GM23338 (cell line): Measurements from ENCODE around the gene MED13L. TPM values are rescaled to one million over a fixed set of nuclear protein-coding genes. Genes with fewer than 3 reads are reported as not detected.

Source experiments
- ATAC-seq: fragments of 200-7000 bp; cut with Tn5 transposase; 3 replicates; pipeline ENCODE4 v1.9.1; 2020
- DNase-seq: peaks from one replicate; pipeline ENCODE4 v3.0.0-alpha.2; 2015; ENCODE audit warnings: low spot score
- H2AFZ ChIP-seq: fragments of 200-600 bp; sonication (generic); 2 replicates; pipeline ENCODE4 v1.8.0; 2016; ENCODE audit warnings: antibody characterized with exemption, mild to moderate bottlenecking, moderate library complexity
- H3F3A ChIP-seq: fragments of 200-600 bp; sonication (generic); replicated peaks from 2 replicates; pipeline ENCODE4 v1.8.0; 2017; ENCODE audit warnings: antibody characterized with exemption, mixed run types, low read depth
- H3K27ac ChIP-seq: fragments of 200-600 bp; sonication (generic); 2 replicates; pipeline ENCODE4 v1.6.1; 2016; ENCODE audit warnings: low read depth
- H3K27me3 ChIP-seq: fragments of 200-600 bp; sonication (generic); 2 replicates; pipeline ENCODE4 v1.8.0; 2016; ENCODE audit warnings: mild to moderate bottlenecking, mixed run types, moderate library complexity; ENCODE audit not compliant: insufficient read depth
- H3K36me3 ChIP-seq: fragments of 200-600 bp; sonication (generic); 2 replicates; pipeline ENCODE4 v1.8.0; 2016; ENCODE audit warnings: mild to moderate bottlenecking; ENCODE audit not compliant: insufficient read depth
- H3K4me1 ChIP-seq: fragments of 200-600 bp; sonication (generic); 2 replicates; pipeline ENCODE4 v1.8.0; 2016; ENCODE audit warnings: mild to moderate bottlenecking, moderate library complexity; ENCODE audit not compliant: insufficient read depth
- H3K4me2 ChIP-seq: fragments of 200-600 bp; sonication (generic); 2 replicates; pipeline ENCODE4 v1.7.1; 2017; ENCODE audit warnings: mixed run types
- H3K4me3 ChIP-seq: fragments of 200-600 bp; sonication (generic); 2 replicates; pipeline ENCODE4 v1.6.1; 2016; ENCODE audit warnings: mixed run types
- H3K79me2 ChIP-seq: fragments of 200-600 bp; sonication (generic); replicated peaks from 2 replicates; pipeline ENCODE4 v1.8.0; 2017; ENCODE audit warnings: mild to moderate bottlenecking; ENCODE audit not compliant: insufficient read depth
- H3K9me2 ChIP-seq: fragments of 200-600 bp; sonication (generic); 2 replicates; pipeline ENCODE4 v1.8.0; 2017; ENCODE audit not compliant: insufficient read depth
- H4K20me1 ChIP-seq: fragments of 200-600 bp; sonication (generic); replicated peaks from 2 replicates; pipeline ENCODE4 v1.8.0; 2017; ENCODE audit warnings: mild to moderate bottlenecking; ENCODE audit not compliant: insufficient read depth
- H3K27ac Mint-ChIP-seq: 2 replicates; pipeline ENCODE4 v1.8.0; 2020; ENCODE audit warnings: inconsistent platforms, mild to moderate bottlenecking, moderate library complexity, mixed read lengths
- H3K27me3 Mint-ChIP-seq: 3 replicates; pipeline ENCODE4 v1.8.0; 2022; ENCODE audit warnings: low read depth, mild to moderate bottlenecking, moderate library complexity, mixed read lengths, inconsistent platforms; ENCODE audit not compliant: insufficient read depth, poor library complexity
- H3K36me3 Mint-ChIP-seq: 3 replicates; pipeline ENCODE4 v1.8.0; 2021; ENCODE audit warnings: low read depth, mild to moderate bottlenecking, inconsistent platforms, moderate library complexity, mixed read lengths
- H3K4me1 Mint-ChIP-seq: 3 replicates; pipeline ENCODE4 v1.8.0; 2020; ENCODE audit warnings: mild to moderate bottlenecking, inconsistent platforms, mixed read lengths
- H3K4me3 Mint-ChIP-seq: 3 replicates; pipeline ENCODE4 v1.8.0; 2021; ENCODE audit warnings: moderate library complexity, mild to moderate bottlenecking, inconsistent platforms, mixed read lengths
- H3K9me3 Mint-ChIP-seq: 3 replicates; pipeline ENCODE4 v1.8.0; 2020; ENCODE audit warnings: moderate library complexity, mild to moderate bottlenecking, inconsistent platforms, mixed read lengths
- CREB1 ChIP-seq: fragments of 250-450 bp; sonication (Bioruptor Pico); IDR thresholded peaks from 2 replicates; pipeline ENCODE4 v1.5.0; 2020; ENCODE audit warnings: low read depth, mild to moderate bottlenecking, moderate library complexity
- CTCF ChIP-seq, 2 experiments: fragments of 200-600 bp in 1 of 2; sonication (generic) in 1 of 2; conservative IDR thresholded peaks; 2 replicates each; pipeline versions ENCODE4 v1.5.1 to v1.6.1; 2016 to 2017; ENCODE audit warnings: antibody characterized with exemption in 2 of 2, low read depth in 2 of 2, mild to moderate bottlenecking in 2 of 2, moderate library complexity in 1 of 2
- ETS1 ChIP-seq: IDR thresholded peaks from 2 replicates; pipeline ENCODE4 v1.6.1; 2016; ENCODE audit warnings: antibody characterized with exemption
- EZH2 ChIP-seq: fragments of 200-600 bp; sonication (generic); IDR thresholded peaks from one replicate; pipeline ENCODE4 v1.8.0; 2017; ENCODE audit warnings: antibody characterized with exemption, mild to moderate bottlenecking, low read depth; ENCODE audit not compliant: unreplicated experiment
- EZH2phosphoT487 ChIP-seq: fragments of 200-600 bp; sonication (generic); IDR thresholded peaks from one replicate; pipeline ENCODE4 v1.8.1; 2018; ENCODE audit warnings: antibody characterized with exemption; ENCODE audit not compliant: unreplicated experiment
- JUNB ChIP-seq: IDR thresholded peaks from one replicate; pipeline ENCODE4 v1.6.1; 2016; ENCODE audit warnings: antibody characterized with exemption; ENCODE audit not compliant: unreplicated experiment
- NANOG ChIP-seq: IDR thresholded peaks from 2 replicates; pipeline ENCODE4 v1.6.1; 2016; ENCODE audit warnings: antibody characterized with exemption, borderline replicate concordance
- POLR2AphosphoS5 ChIP-seq: IDR thresholded peaks from 2 replicates; pipeline ENCODE4 v1.6.1; 2016; ENCODE audit warnings: antibody characterized with exemption, low read depth
- REST ChIP-seq: IDR thresholded peaks from one replicate; pipeline ENCODE4 v1.6.1; 2018; ENCODE audit warnings: antibody characterized with exemption; ENCODE audit not compliant: unreplicated experiment
- STAT1 ChIP-seq: IDR thresholded peaks from one replicate; pipeline ENCODE4 v1.6.1; 2016; ENCODE audit warnings: antibody characterized with exemption; ENCODE audit not compliant: unreplicated experiment
- ZNF114 ChIP-seq: fragments of 250-450 bp; sonication (Bioruptor Pico); IDR thresholded peaks from 2 replicates; pipeline ENCODE4 v1.5.0; 2020; ENCODE audit warnings: mild to moderate bottlenecking, moderate library complexity
- ZNF331 ChIP-seq: fragments of 250-450 bp; sonication (Bioruptor Pico); IDR thresholded peaks from 2 replicates; pipeline ENCODE4 v1.5.0; 2020; ENCODE audit warnings: low read depth, mild to moderate bottlenecking, moderate library complexity
- ZNF462 ChIP-seq: fragments of 250-450 bp; sonication (Bioruptor Pico); IDR thresholded peaks from 2 replicates; pipeline ENCODE4 v1.5.0; 2020; ENCODE audit warnings: mild to moderate bottlenecking, moderate library complexity
- polyA plus RNA-seq: library from polyadenylated mRNA; unstranded; fragments of >200 nt; fragmentation: Nextera tagmentation; extraction: Ambion mirVana; gene quantifications from 2 replicates; pipeline ENCODE4 v1.2.1, GENCODE V29; 2016
- total RNA-seq: library from RNA; depleted of rRNA; stranded (reverse); fragments of >200 nt; shearing (Covaris generic); gene quantifications from 2 replicates; pipeline ENCODE4 v1.2.3, GENCODE V29; 2014

MED13L gene
- total and polyA plus RNA-seq, 2 experiments from 2014 or later, result 20.9 to 73.6 TPM

GRCh38 chr12:116091579-116091978 is 185.9 kb downstream of the MED13L start:
- Histone ChIP-seq H3K27ac (no peak overlapping the region), H3K4me2 (no peak overlapping the region), H3K4me3 (no peak overlapping the region), H2AFZ (no peak overlapping the region), H3F3A (no peaks in the 10 kb centered on the region), H3K27me3 (no peaks in the 10 kb centered on the region), H3K79me2 (peaks cover 34% of the 10 kb centered on the region), H3K36me3 (no peaks in the 10 kb centered on the region), H3K4me1 (peaks cover 13% of the 10 kb centered on the region), H4K20me1 (0 out of 2 replicates have a peak, but pooled peaks cover 3% of the 10 kb centered on the region), H3K9me2 (no peaks in the 10 kb centered on the region)
- Mint-ChIP-seq H3K4me1 (peaks cover 16% of the 10 kb centered on the region), H3K9me3 (no peaks in the 10 kb centered on the region), H3K27ac (no peak overlapping the region), H3K27me3 (no peaks in the 10 kb centered on the region), H3K4me3 (no peak overlapping the region), H3K36me3 (no peaks in the 10 kb centered on the region)
- DNase-seq (no peak), ATAC-seq (no peak)
- no peak for TF ChIP-seq ZNF462 (CRISPR knock-in tag)
- no peak for TF ChIP-seq EZH2
- no peak for TF ChIP-seq ZNF114 (CRISPR knock-in tag)
- no peak for TF ChIP-seq JUNB
- TF ChIP-seq CTCF (conservative IDR thresholded peaks at IDR 0.05; ENCODE audit: low read depth in 2 of 2), result no peak
- TF ChIP-seq EZH2phosphoT487, result no peak
- TF ChIP-seq CREB1, result no peak
- no peak for TF ChIP-seq STAT1
- TF ChIP-seq NANOG, result no peak
- no peak for TF ChIP-seq ETS1
- no peak for TF ChIP-seq ZNF331
- TF ChIP-seq REST, result no peak
- TF ChIP-seq POLR2AphosphoS5, result no peak
